Measurements from ENCODE around the gene NSG2.

Gene NSG2

DNA sequence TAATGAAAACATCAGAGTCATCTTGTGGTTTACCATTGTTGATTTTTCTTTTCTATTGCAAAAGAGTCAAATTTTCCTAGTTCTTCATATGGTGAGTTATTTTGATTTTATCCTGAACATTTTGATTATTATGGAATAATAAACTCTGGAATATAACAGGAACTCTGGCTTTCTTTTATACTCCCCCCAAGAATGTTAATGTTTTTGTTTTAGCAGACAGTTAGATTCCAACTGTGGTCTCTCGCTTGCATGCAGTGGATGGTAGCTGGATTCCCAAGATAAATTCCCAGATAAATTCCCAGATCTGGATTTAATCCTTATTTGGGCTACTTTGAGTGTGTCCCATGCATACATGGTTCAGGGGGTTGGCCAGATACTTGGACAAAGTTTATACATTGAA lies 109.8 kb downstream of the NSG2 start:
- DNase-seq, result no peak

DNA sequence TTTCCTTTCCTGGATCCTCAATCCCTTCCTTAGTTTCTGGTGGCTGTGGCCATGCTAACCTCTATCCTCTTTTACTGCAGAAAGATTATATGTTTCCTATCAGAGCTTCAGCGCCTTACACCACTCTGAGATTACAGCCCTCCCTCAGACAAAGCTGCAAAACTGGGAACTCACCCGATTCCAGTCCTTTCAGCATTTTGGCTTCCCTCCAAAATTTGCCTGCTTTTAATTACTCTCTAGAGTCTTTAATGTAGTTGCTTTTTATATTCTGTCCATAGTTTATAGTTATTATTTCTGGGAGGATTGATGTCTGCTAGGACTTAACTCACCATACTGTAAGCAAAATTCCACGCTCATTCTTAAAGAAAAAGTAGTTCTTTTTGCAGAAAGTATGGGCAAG lies 110.2 kb downstream of the NSG2 start:
- no peak for DNase-seq

- DNase-seq, result no peak
Observed at GRCh38 chr5:174157048-174157447, 111.5 kb downstream of the NSG2 start.

All from activated CD8-positive, alpha-beta memory T cell treated with anti-CD3 and anti-CD28 coated beads, Interleukin-2, amount 50 U/mL, for 4 hours (primary cell).